SU-DHL-6 (cell line): ENCODE results near the gene PDHA1.

ENCODE experiments used
- H2AFZ ChIP-seq: fragments of 200-600 bp; sonication (generic); 2 replicates; pipeline ENCODE4 v1.6.1; 2014; ENCODE audit warnings: low read depth, mild to moderate bottlenecking, moderate library complexity, mixed read lengths, antibody characterized with exemption, low read length; ENCODE audit not compliant: severe bottlenecking
- H3F3A ChIP-seq: fragments of 200-600 bp; shearing (Covaris generic); 2 replicates; pipeline ENCODE4 v1.6.0; 2016; ENCODE audit warnings: antibody characterized with exemption, mild to moderate bottlenecking; ENCODE audit not compliant: insufficient read depth
- H3K27ac ChIP-seq: fragments of 200-600 bp; sonication (generic); 2 replicates; pipeline ENCODE4 v1.5.1; 2016; ENCODE audit warnings: low read depth, mild to moderate bottlenecking, low read length, moderate library complexity, mixed read lengths
- H3K27me3 ChIP-seq: fragments of 200-600 bp; sonication (generic), shearing (Covaris generic); 2 replicates; pipeline ENCODE4 v1.6.0; 2014; ENCODE audit warnings: mild to moderate bottlenecking, low read length
- H3K36me3 ChIP-seq: fragments of 200-600 bp; sonication (generic); 2 replicates; pipeline ENCODE4 v1.6.1; 2014; ENCODE audit warnings: mild to moderate bottlenecking, low read length, mixed read lengths
- H3K4me2 ChIP-seq: fragments of 300-600, 200-600 bp; shearing (Covaris generic), sonication (generic); 2 replicates; pipeline ENCODE4 v1.6.0; 2014; ENCODE audit warnings: low read length, low read depth, mild to moderate bottlenecking; ENCODE audit not compliant: poor library complexity, severe bottlenecking
- H3K4me3 ChIP-seq: fragments of 200-600 bp; sonication (generic); 2 replicates; pipeline ENCODE4 v1.5.1; 2014; ENCODE audit warnings: antibody characterized with exemption, low read length, mild to moderate bottlenecking, mixed read lengths; ENCODE audit not compliant: insufficient read depth, poor library complexity, severe bottlenecking
- H3K79me2 ChIP-seq: fragments of 200-600 bp; sonication (generic); 2 replicates; pipeline ENCODE4 v1.6.1; 2014; ENCODE audit warnings: mild to moderate bottlenecking, low read length, moderate library complexity; ENCODE audit not compliant: insufficient read depth
- H3K9ac ChIP-seq: fragments of 200-600 bp; sonication (generic); 2 replicates; pipeline ENCODE4 v1.7.0; 2014; ENCODE audit warnings: mild to moderate bottlenecking, low read length
- H3K9me2 ChIP-seq: fragments of 200-600 bp; sonication (generic); replicated peaks from 2 replicates; pipeline ENCODE4 v1.6.1; 2014; ENCODE audit warnings: low read length; ENCODE audit not compliant: insufficient read depth
- H3K9me3 ChIP-seq: fragments of 200-600 bp; sonication (generic); 2 replicates; pipeline ENCODE4 v1.6.1; 2014; ENCODE audit warnings: low read length, mixed read lengths; ENCODE audit not compliant: insufficient read depth
- H4K20me1 ChIP-seq: fragments of 200-600 bp; sonication (generic); 2 replicates; pipeline ENCODE4 v1.6.1; 2014; ENCODE audit warnings: low read depth, mild to moderate bottlenecking, antibody characterized with exemption, low read length, moderate library complexity, mixed read lengths
- EZH2phosphoT487 ChIP-seq: fragments of 200-600 bp; sonication (generic), shearing (Covaris generic); conservative IDR thresholded peaks from 2 replicates; pipeline ENCODE4 v1.6.1; 2018; ENCODE audit warnings: mild to moderate bottlenecking, antibody characterized with exemption, low read length, moderate library complexity, mixed read lengths
- TF ChIP-seq, protein P1 (sequence below): fragments of 200-600 bp; sonication (generic); IDR thresholded peaks from one replicate; pipeline ENCODE4 v1.5.1; 2017; ENCODE audit warnings: antibody characterized with exemption, mild to moderate bottlenecking, low read length, moderate library complexity; ENCODE audit not compliant: insufficient read depth, poor library complexity, severe bottlenecking

The PDHA1 gene

DNA sequence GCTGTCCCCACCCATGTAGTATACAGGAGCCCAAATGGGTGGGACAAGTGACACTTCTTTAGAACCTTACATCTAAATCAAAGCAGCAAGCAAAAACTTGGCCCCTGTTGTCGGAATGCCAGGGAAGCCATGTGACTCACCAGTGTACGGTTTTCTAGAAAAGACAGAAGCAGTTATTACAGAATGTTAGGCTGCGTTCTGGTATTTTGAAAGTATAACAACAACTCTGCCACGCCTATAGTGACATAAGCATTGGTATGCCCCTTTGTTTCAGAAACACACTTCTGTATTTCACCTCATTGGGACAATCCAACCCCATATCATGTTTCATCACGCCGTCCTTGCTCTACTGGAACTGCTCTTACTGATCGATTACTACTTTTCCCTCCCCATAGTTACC is 14.8 kb downstream of the PDHA1 start:
- H3F3A ChIP-seq, result no peaks in the 10 kb centered on the region
- H3K4me3 ChIP-seq, result no peak overlapping the region
- H3K27ac ChIP-seq, result no peak overlapping the region
- H3K9ac ChIP-seq, result no peak overlapping the region
- no peak overlapping the region for H2AFZ ChIP-seq
- no peaks in the 10 kb centered on the region for H4K20me1 ChIP-seq
- H3K27me3 ChIP-seq, result no peaks in the 10 kb centered on the region
- H3K4me2 ChIP-seq, result no peak overlapping the region
- no peaks in the 10 kb centered on the region for H3K9me3 ChIP-seq
- H3K9me2 ChIP-seq, result no peaks in the 10 kb centered on the region
- H3K79me2 ChIP-seq, result no peaks in the 10 kb centered on the region
- no peaks in the 10 kb centered on the region for H3K36me3 ChIP-seq
- TF ChIP-seq EZH2phosphoT487, result no peak
- TF ChIP-seq, protein P1, sequence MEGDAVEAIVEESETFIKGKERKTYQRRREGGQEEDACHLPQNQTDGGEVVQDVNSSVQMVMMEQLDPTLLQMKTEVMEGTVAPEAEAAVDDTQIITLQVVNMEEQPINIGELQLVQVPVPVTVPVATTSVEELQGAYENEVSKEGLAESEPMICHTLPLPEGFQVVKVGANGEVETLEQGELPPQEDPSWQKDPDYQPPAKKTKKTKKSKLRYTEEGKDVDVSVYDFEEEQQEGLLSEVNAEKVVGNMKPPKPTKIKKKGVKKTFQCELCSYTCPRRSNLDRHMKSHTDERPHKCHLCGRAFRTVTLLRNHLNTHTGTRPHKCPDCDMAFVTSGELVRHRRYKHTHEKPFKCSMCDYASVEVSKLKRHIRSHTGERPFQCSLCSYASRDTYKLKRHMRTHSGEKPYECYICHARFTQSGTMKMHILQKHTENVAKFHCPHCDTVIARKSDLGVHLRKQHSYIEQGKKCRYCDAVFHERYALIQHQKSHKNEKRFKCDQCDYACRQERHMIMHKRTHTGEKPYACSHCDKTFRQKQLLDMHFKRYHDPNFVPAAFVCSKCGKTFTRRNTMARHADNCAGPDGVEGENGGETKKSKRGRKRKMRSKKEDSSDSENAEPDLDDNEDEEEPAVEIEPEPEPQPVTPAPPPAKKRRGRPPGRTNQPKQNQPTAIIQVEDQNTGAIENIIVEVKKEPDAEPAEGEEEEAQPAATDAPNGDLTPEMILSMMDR, result no peak

GRCh38 chrX:19360903-19361302 is 17.2 kb downstream of the PDHA1 start:
- Histone ChIP-seq H3K4me3 (no peak overlapping the region), H3K9ac (no peak overlapping the region), H3F3A (no peaks in the 10 kb centered on the region), H3K27me3 (no peaks in the 10 kb centered on the region), H2AFZ (no peak overlapping the region), H3K9me2 (no peaks in the 10 kb centered on the region), H3K79me2 (no peaks in the 10 kb centered on the region), H3K36me3 (no peaks in the 10 kb centered on the region), H4K20me1 (no peaks in the 10 kb centered on the region), H3K9me3 (no peaks in the 10 kb centered on the region), H3K4me2 (no peak overlapping the region), H3K27ac (no peak overlapping the region)
- TF ChIP-seq, protein P1, result no peak
- TF ChIP-seq EZH2phosphoT487, result no peak

GRCh38 chrX:19361701-19362100 is 18.0 kb downstream of the PDHA1 start:
- no peak overlapping the region for H3K9ac ChIP-seq
- H2AFZ ChIP-seq, result no peak overlapping the region
- no peaks in the 10 kb centered on the region for H3K27me3 ChIP-seq
- H4K20me1 ChIP-seq, result no peaks in the 10 kb centered on the region
- H3K9me2 ChIP-seq, result no peaks in the 10 kb centered on the region
- H3K79me2 ChIP-seq, result no peaks in the 10 kb centered on the region
- H3K36me3 ChIP-seq, result no peaks in the 10 kb centered on the region
- no peak overlapping the region for H3K27ac ChIP-seq
- TF ChIP-seq, protein P1, result no peak
- no peak for TF ChIP-seq EZH2phosphoT487
- no peak overlapping the region for H3K4me3 ChIP-seq
- H3K4me2 ChIP-seq, result no peak overlapping the region
- H3F3A ChIP-seq, result no peaks in the 10 kb centered on the region
- no peaks in the 10 kb centered on the region for H3K9me3 ChIP-seq

DNA sequence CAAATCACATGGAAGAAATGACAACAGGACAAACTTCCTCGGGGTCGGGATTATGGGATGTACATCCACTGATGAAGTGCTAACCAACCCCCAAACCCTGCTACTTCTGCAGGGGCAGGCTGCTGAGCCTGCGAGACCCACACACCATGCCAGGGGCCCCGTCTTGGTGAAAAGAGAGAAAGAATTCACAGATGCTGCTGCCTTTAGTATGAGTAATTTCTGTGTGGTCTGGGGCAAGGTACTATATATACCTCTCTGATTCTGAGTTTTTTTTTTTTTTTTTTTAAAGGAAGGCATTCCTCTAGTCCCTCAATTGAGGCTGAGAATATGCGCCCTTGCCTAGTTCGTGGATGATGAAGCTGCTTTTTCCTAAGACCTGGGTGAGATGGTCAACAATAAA is 24.8 kb downstream of the PDHA1 start:
- H3K36me3 ChIP-seq, result no peaks in the 10 kb centered on the region
- no peaks in the 10 kb centered on the region for H3K79me2 ChIP-seq
- H3F3A ChIP-seq, result no peaks in the 10 kb centered on the region
- no peak overlapping the region for H3K4me3 ChIP-seq
- no peak overlapping the region for H2AFZ ChIP-seq
- TF ChIP-seq EZH2phosphoT487, result no peak
- TF ChIP-seq, protein P1, result no peak
- no peak overlapping the region for H3K27ac ChIP-seq
- no peaks in the 10 kb centered on the region for H4K20me1 ChIP-seq
- no peak overlapping the region for H3K9ac ChIP-seq
- H3K9me3 ChIP-seq, result no peaks in the 10 kb centered on the region
- H3K27me3 ChIP-seq, result no peaks in the 10 kb centered on the region
- no peaks in the 10 kb centered on the region for H3K9me2 ChIP-seq
- H3K4me2 ChIP-seq, result no peak overlapping the region
